K562 (cell line): ENCODE results near the gene ACTR8. TPM values are rescaled to one million over a fixed set of nuclear protein-coding genes. Genes with fewer than 3 reads are reported as not detected.

Source experiments
- ATAC-seq: fragments of 200-7000 bp; cut with Tn5 transposase; 3 replicates; pipeline ENCODE4 v1.9.1; 2020; ENCODE audit warnings: moderate library complexity
- BruUV-seq: library from RNA; stranded (reverse); fragments of 400-500 nt; replicated peaks from 2 replicates; lab custom pipeline; 2021; lab: Mats Ljungman, UMichigan
- CTCF ChIA-PET: fragments of 300-600 bp; formaldehyde crosslinking; extraction: SDS; loops from one replicate; lab custom pipeline; 2021; ENCODE audit warnings: low intra/inter-chr PET ratio; lab: Yijun Ruan, JAX
- POLR2A ChIA-PET: fragments of 300-600, 350-650 bp; sonication (Branson Sonifier 250); formaldehyde crosslinking; extraction: SDS; loops from one replicate; lab custom pipeline; 2021; ENCODE audit warnings: antibody characterized with exemption, inconsistent platforms; lab: Yijun Ruan, JAX
- DNase-seq, 4 experiments: peaks; one replicate each; pipeline versions ENCODE4 v3.0.0 to v3.0.0-alpha.2; 2011 to 2018; ENCODE audit warnings: low spot score in 3 of 4, mixed read lengths in 3 of 4; ENCODE audit errors: extremely low read depth in 1 of 4
- FAIRE-seq: peaks from 2 replicates; lab custom pipeline; 2011; peaks lifted over from hg19 to GRCh38; lab: Jason Lieb, UNC
- H2AFZ ChIP-seq: 2 replicates; pipeline ENCODE4 v1.6.0; 2011; ENCODE audit warnings: low read depth, low read length, control low read depth, inconsistent platforms
- H3K27ac ChIP-seq: fragments of 200-600 bp; 3 replicates; pipeline ENCODE4 v1.8.0; 2011; ENCODE audit warnings: low read depth, mild to moderate bottlenecking, control low read depth, inconsistent platforms, low read length, moderate library complexity, mixed read lengths; ENCODE audit errors: extremely low read depth
- H3K27me3 ChIP-seq, 2 experiments: fragments of 300-600 bp in 1 of 2; 2 replicates in 1 of 2; 3 replicates in 1 of 2; pipeline versions ENCODE4 v1.6.0 to v1.8.0; 2011; ENCODE audit warnings: inconsistent platforms in 2 of 2, low read length in 2 of 2, mild to moderate bottlenecking in 1 of 2, mixed read lengths in 1 of 2, moderate library complexity in 1 of 2; ENCODE audit not compliant: control insufficient read depth in 2 of 2, insufficient read depth in 2 of 2
- H3K36me3 ChIP-seq: fragments of 300-600 bp; 3 replicates; pipeline ENCODE4 v1.8.0; 2011; ENCODE audit warnings: mild to moderate bottlenecking, low read length, inconsistent platforms; ENCODE audit not compliant: control insufficient read depth, insufficient read depth
- H3K4me1 ChIP-seq, 2 experiments: fragments of 200-600 bp in 1 of 2; replicated peaks in 1 of 2; 2 replicates in 1 of 2; 3 replicates in 1 of 2; pipeline versions ENCODE4 v1.5.1 to v1.8.0; 2011; ENCODE audit warnings: inconsistent platforms in 2 of 2, low read length in 2 of 2, mild to moderate bottlenecking in 1 of 2, mixed read lengths in 1 of 2, moderate library complexity in 1 of 2; ENCODE audit not compliant: control insufficient read depth in 2 of 2, insufficient read depth in 2 of 2
- H3K4me2 ChIP-seq: 2 replicates; pipeline ENCODE4 v1.6.1; 2011; ENCODE audit warnings: low read length, control low read depth, inconsistent platforms, mixed read lengths; ENCODE audit not compliant: insufficient read depth
- H3K4me3 ChIP-seq: fragments of 200-600 bp; sonication (generic), shearing (Covaris generic); 2 replicates; pipeline ENCODE4 v1.5.1; 2016; ENCODE audit warnings: control low read depth, inconsistent platforms
- H3K79me2 ChIP-seq: fragments of 200-600 bp; 3 replicates; pipeline ENCODE4 v1.8.0; 2011; ENCODE audit warnings: low read length, inconsistent platforms; ENCODE audit not compliant: control insufficient read depth, insufficient read depth
- H3K9ac ChIP-seq, 2 experiments: 2 replicates each; pipeline versions ENCODE4 v1.6.0 to v1.6.1; 2011; ENCODE audit warnings: low read depth in 2 of 2, low read length in 2 of 2, control low read depth in 1 of 2, inconsistent platforms in 1 of 2, mild to moderate bottlenecking in 1 of 2, mixed read lengths in 1 of 2; ENCODE audit not compliant: insufficient read depth in 1 of 2
- H3K9me1 ChIP-seq: one replicate; pipeline ENCODE4 v1.6.0; 2011; ENCODE audit warnings: inconsistent platforms, mild to moderate bottlenecking, low read length, moderate library complexity; ENCODE audit not compliant: control insufficient read depth, insufficient read depth
- H3K9me3 ChIP-seq: replicated peaks from 2 replicates; pipeline ENCODE4 v1.5.1; 2011; ENCODE audit warnings: low read depth, low read length, inconsistent platforms; ENCODE audit not compliant: control insufficient read depth, insufficient read depth
- H4K20me1 ChIP-seq: replicated peaks from 2 replicates; pipeline ENCODE4 v1.6.1; 2011; ENCODE audit warnings: low read length, inconsistent platforms, mixed read lengths; ENCODE audit not compliant: control insufficient read depth, insufficient read depth
- GABPA ChIP-seq: fragments of 200-800 bp; sonication (Bioruptor generic); conservative IDR thresholded peaks from 2 replicates; pipeline ENCODE4 v1.6.1; 2016; ENCODE audit warnings: low read depth, missing genetic modification characterization, missing compliant biosample characterization
- RBM34 ChIP-seq: fragments of 200-400 bp; formaldehyde crosslinking; IDR thresholded peaks from 2 replicates; pipeline ENCODE4 v1.6.1; 2018; ENCODE audit warnings: low read length, borderline replicate concordance; ENCODE audit not compliant: insufficient read depth
- U2AF1 ChIP-seq: fragments of 200-400 bp; formaldehyde crosslinking; optimal IDR thresholded peaks from 2 replicates; pipeline ENCODE3; 2017; ENCODE audit warnings: mild to moderate bottlenecking, low read depth, low read length, moderate library complexity
- WGBS: fragments of 100-300 bp; shearing (Covaris generic); methylation state at CpG from one replicate; pipeline ENCODE4 v1.1.6; 2016; ENCODE audit warnings: low coverage, mixed read lengths; ENCODE audit not compliant: insufficient coverage; ENCODE audit errors: missing lambda C conversion rate; 5-methylcytosine and 5-hydroxymethylcytosine counted together
- in situ Hi-C: fragments of 300-500 bp; cut with MboI; formaldehyde crosslinking; loops from 4 replicates; pipeline ENCODE4 v1.15.0; 2018; ENCODE audit warnings: inconsistent platforms, mixed read lengths
- intact Hi-C: fragments of 100-400 bp; cut with micrococcal nuclease; formaldehyde crosslinking; loops from 2 replicates; pipeline ENCODE4 v1.14.2; 2022
- polyA plus RNA-seq, 8 experiments: library from polyadenylated mRNA; depleted of rRNA in 4 of 8; stranded (reverse) in 5 of 8; unstranded in 3 of 8; fragments of >200 nt; fragmentation: Nextera tagmentation in 2 of 8; fragmentation: Illumina TruSeq in 1 of 8; extraction: Ambion mirVana in 2 of 8; extraction: Trizol in 1 of 8; gene quantifications; 2 replicates each; pipeline versions ENCODE4 v1.2.1 to v1.2.3, GENCODE V29; 2011 to 2014; ENCODE audit warnings: inconsistent platforms in 1 of 8, missing spikeins in 1 of 8
- total RNA-seq, 7 experiments: library from RNA; depleted of rRNA in 6 of 7; stranded (reverse); fragments of >200 nt in 6 of 7; fragmentation: Illumina TruSeq in 2 of 7; extraction: Trizol in 2 of 7; gene quantifications; 2 replicates each; pipeline versions ENCODE4 v1.2.1 to v1.2.3, GENCODE V29; 2011 to 2021; ENCODE audit warnings: low replicate concordance in 1 of 7

ACTR8 gene
- total and polyA plus RNA-seq, 9 of the 15 experiments (the other 6 are each of a cell fraction or from before 2014, with no cell fraction given), result 4.8 to 24.2 (median 17.5) TPM

DNA sequence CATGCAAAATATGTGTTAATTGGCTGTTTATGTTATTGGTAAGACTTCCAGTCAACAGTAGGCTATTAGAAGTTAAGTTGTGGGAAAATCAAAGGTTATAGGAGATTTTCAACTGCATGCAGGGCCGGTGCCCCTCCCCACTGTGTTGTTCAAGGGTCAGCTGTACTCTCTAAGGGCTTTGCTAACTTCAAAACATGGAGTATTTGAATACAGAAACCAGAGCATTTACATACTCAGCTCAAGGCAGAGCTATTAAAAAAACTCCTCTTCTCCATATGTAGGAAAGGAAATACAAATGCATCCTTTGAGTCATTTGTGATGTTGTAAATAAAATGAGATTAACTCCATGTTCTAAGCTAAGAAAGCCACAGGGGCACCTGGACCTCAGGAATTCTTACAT, 18.8 kb downstream of the ACTR8 start:
- H3K79me2 ChIP-seq, result no peaks in the 10 kb centered on the region
- no peak overlapping the region for H3K9ac ChIP-seq
- H3K4me1 ChIP-seq, result no peaks in the 10 kb centered on the region
- in situ Hi-C loops (no loop called here), intact Hi-C loops (no loop called here)
- H3K36me3 ChIP-seq, result peaks cover 26% of the 10 kb centered on the region; the same call in 1 of the 3 replicates
- FAIRE-seq (no peak), DNase-seq (no peak), ATAC-seq (no peak)
- no peaks in the 10 kb centered on the region for H3K27me3 ChIP-seq
- no peak for TF ChIP-seq RBM34
- H2AFZ ChIP-seq, result no peak overlapping the region
- CTCF ChIA-PET, result no interaction called here
- BruUV-seq, result no TSS peak
- WGBS, result no CpG with 5 or more reads among the region's 1 CpG
- POLR2A ChIA-PET, result no interaction called here
- no peaks in the 10 kb centered on the region for H3K9me3 ChIP-seq
- no peak overlapping the region for H3K4me2 ChIP-seq
- H3K9me1 ChIP-seq, result no peaks in the 10 kb centered on the region
- H3K27ac ChIP-seq, result no peak overlapping the region
- H3K4me3 ChIP-seq, result no peak overlapping the region
- H4K20me1 ChIP-seq, result no peaks in the 10 kb centered on the region

DNA sequence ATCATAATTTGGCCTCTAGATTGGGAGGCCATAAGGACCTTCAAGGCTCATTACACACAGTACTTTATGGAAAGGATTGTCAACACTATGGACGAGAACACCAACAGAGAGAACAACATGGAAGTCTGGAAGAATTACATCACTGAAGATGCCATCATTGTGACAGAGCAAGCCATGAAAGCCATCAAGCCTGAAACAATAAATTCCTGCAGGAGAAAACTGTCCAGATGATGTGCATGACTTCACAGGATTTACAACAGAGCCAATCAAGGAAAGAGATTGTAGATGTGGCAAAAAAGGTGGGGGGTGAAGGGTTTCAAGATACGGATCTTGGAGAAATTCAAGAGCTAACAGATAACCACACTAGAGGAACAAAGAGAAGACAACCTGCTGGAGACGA, 19.7 kb downstream of the ACTR8 start:
- in situ Hi-C loops, result no loop called here
- BruUV-seq, result no TSS peak
- no peak overlapping the region for H3K9ac ChIP-seq
- DNase-seq (no peak), ATAC-seq (no peak), FAIRE-seq (no peak)
- no peaks in the 10 kb centered on the region for H3K4me1 ChIP-seq
- H2AFZ ChIP-seq, result no peak overlapping the region
- no peaks in the 10 kb centered on the region for H3K9me1 ChIP-seq
- H4K20me1 ChIP-seq, result no peaks in the 10 kb centered on the region
- peaks cover 18% of the 10 kb centered on the region; the same call in 1 of the 3 replicates for H3K36me3 ChIP-seq
- no peaks in the 10 kb centered on the region for H3K27me3 ChIP-seq
- no peak overlapping the region for H3K4me3 ChIP-seq
- 80% methylated on average over 3 of the region's 3 CpGs for WGBS
- intact Hi-C loops, result no loop called here
- no peak overlapping the region for H3K4me2 ChIP-seq
- POLR2A ChIA-PET, result no interaction called here
- no peaks in the 10 kb centered on the region for H3K79me2 ChIP-seq
- CTCF ChIA-PET, result no interaction called here
- no peaks in the 10 kb centered on the region for H3K9me3 ChIP-seq
- TF ChIP-seq GABPA (tag) (no peak), U2AF1 (no peak)
- H3K27ac ChIP-seq, result no peak overlapping the region
